DOHH2 (cell line): ENCODE data around the gene ARL8B.

Experiments
- CTCF ChIP-seq: fragments of 200-600 bp; sonication (generic); IDR thresholded peaks from one replicate; pipeline ENCODE4 v1.5.1; 2014; ENCODE audit warnings: antibody characterized with exemption, mild to moderate bottlenecking, low read depth, low read length; ENCODE audit not compliant: poor library complexity, severe bottlenecking
- EZH2phosphoT487 ChIP-seq: fragments of 200-600 bp; sonication (generic); IDR thresholded peaks from 2 replicates; pipeline ENCODE4 v1.6.1; 2017; ENCODE audit warnings: borderline replicate concordance, mild to moderate bottlenecking, antibody characterized with exemption, low read length, moderate library complexity, mixed read lengths

DNA sequence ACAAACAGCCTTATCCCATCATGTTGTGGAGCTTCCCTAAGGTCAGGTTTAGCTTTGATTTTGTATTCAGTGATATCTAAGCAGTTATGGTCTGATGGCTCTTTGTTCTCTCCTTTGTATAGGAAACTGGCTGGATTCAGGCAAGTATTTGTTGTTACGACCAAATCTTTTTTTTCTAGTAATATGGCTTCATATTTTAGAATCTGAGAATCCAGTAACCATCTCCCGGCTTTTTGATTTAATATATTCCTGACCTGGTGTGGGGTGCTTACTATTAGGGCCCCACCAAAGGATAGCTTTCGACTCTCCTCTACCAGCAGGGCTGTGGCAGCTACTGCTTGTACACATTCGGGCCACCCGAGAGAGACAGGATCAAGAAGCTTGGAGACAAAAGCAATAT is 23.0 kb downstream of the ARL8B start:
- no peak for TF ChIP-seq CTCF
- TF ChIP-seq EZH2phosphoT487, result no peak
